ENCODE data around the gene PIGK.

GRCh38 chr1:77063118-77063517, 156.1 kb downstream of the PIGK start:
- TF ChIP-seq CTCF (IDR thresholded peaks at IDR 0.05; ENCODE audit: extremely low read depth in 1 of 2, insufficient read depth in 1 of 2, low read depth in 1 of 2, low read length in 2 of 2), result no peak
- no peak for TF ChIP-seq MYC (IDR thresholded peaks at IDR 0.05; ENCODE audit: low read depth, low read length)
- TF ChIP-seq POLR2AphosphoS5 (IDR thresholded peaks at IDR 0.05; ENCODE audit: insufficient read depth, low read depth, low read length), result no peak
- TF ChIP-seq EZH2 (IDR thresholded peaks at IDR 0.05; ENCODE audit: borderline replicate concordance, low read depth, low read length, severe bottlenecking), result no peak
- TF ChIP-seq POLR2A (IDR thresholded peaks at IDR 0.05; ENCODE audit: low read depth, low read length), result no peak
- TF ChIP-seq FOS (IDR thresholded peaks at IDR 0.05; ENCODE audit: borderline replicate concordance, insufficient read depth, low read length), result no peak
- no peak for TF ChIP-seq MAX (IDR thresholded peaks at IDR 0.05; ENCODE audit: insufficient read depth, insufficient read length)
- no peak for TF ChIP-seq JUN (IDR thresholded peaks at IDR 0.05; ENCODE audit: borderline replicate concordance, insufficient read depth, insufficient read length, low read depth)

All from endothelial cell of umbilical vein (primary cell).